Erythroblast (primary cell): ENCODE measurements around the gene IDNK.

Experiments
- GATA1 ChIP-seq: IDR thresholded peaks from 2 replicates; pipeline ENCODE4 v1.6.1; 2011; ENCODE audit warnings: low read depth, mild to moderate bottlenecking, control low read depth, low read length, moderate library complexity
- POLR2A ChIP-seq: IDR thresholded peaks from 2 replicates; pipeline ENCODE4 v1.6.1; 2011; ENCODE audit warnings: mild to moderate bottlenecking, low read length

- TF ChIP-seq POLR2A (no peak), GATA1 (no peak)
Measured at GRCh38 chr9:83583151-83584014, 39.6 kb upstream of the IDNK start.
